NK-92 (cell line): ENCODE results near the gene LRRK1.
"Not testable (repeated sequence)": the region's sequence is repeated elsewhere in the genome, so short reads cannot be mapped to it uniquely, and the experiment has no call there.

ENCODE experiments used
- DNase-seq: peaks from one replicate; lab custom pipeline; 2025; ENCODE audit not compliant: unreplicated experiment; lab: John Stamatoyannopoulos, UW

LRRK1 gene

GRCh38 chr15:101088271-101088670, 169.1 kb downstream of the LRRK1 start:
- no peak for DNase-seq

- DNase-seq: no peak
These were observed 169.8 kb downstream of the LRRK1 start for GRCh38 chr15:101088788-101089578.

- no peak for DNase-seq
These were observed 170.6 kb downstream of the LRRK1 start for GRCh38 chr15:101089579-101090427.

- DNase-seq: no peak
These were observed 171.3 kb downstream of the LRRK1 start for GRCh38 chr15:101090428-101090790.

- no peak for DNase-seq
These were observed 172.2 kb downstream of the LRRK1 start for GRCh38 chr15:101091080-101092017.

- no peak for DNase-seq
These were observed 173.2 kb downstream of the LRRK1 start for GRCh38 chr15:101092156-101092866.

- DNase-seq: no peak
These were observed 173.7 kb downstream of the LRRK1 start for GRCh38 chr15:101092867-101093202.

- DNase-seq: no peak
These were observed 174.8 kb downstream of the LRRK1 start for GRCh38 chr15:101093958-101094357.

- not testable (repeated sequence) for DNase-seq
These were observed 176.7 kb downstream of the LRRK1 start for GRCh38 chr15:101095796-101096406.

- no peak for DNase-seq
These were observed 178.0 kb downstream of the LRRK1 start for GRCh38 chr15:101097111-101097510.

GRCh38 chr15:101099183-101099582, 180.0 kb downstream of the LRRK1 start:
- no peak for DNase-seq

- no peak for DNase-seq
These were observed 181.0 kb downstream of the LRRK1 start for GRCh38 chr15:101100118-101100517.

- DNase-seq: no peak
These were observed 181.7 kb downstream of the LRRK1 start for GRCh38 chr15:101100593-101101442.

GRCh38 chr15:101101676-101102075, 182.5 kb downstream of the LRRK1 start:
- no peak for DNase-seq

GRCh38 chr15:101102746-101103145, 183.6 kb downstream of the LRRK1 start:
- DNase-seq: no peak

GRCh38 chr15:101103598-101103997, 184.4 kb downstream of the LRRK1 start:
- no peak for DNase-seq

GRCh38 chr15:101104141-101104540, 185.0 kb downstream of the LRRK1 start:
- DNase-seq: no peak

- no peak for DNase-seq
These were observed 186.1 kb downstream of the LRRK1 start for GRCh38 chr15:101105059-101105891.
